HFFc6 (cell line): ENCODE data around the gene NKD2. TPM values are rescaled to one million over a fixed set of nuclear protein-coding genes. Genes with fewer than 3 reads are reported as not detected.

Experiments used
- DNase-seq: peaks from one replicate; pipeline ENCODE4 v3.0.0-alpha.2; 2018
- H3K27ac Mint-ChIP-seq: 2 replicates; pipeline ENCODE4 v1.8.0; 2020; ENCODE audit warnings: mild to moderate bottlenecking, mixed read lengths
- H3K27me3 Mint-ChIP-seq: 2 replicates; pipeline ENCODE4 v1.8.0; 2021; ENCODE audit warnings: mild to moderate bottlenecking, moderate library complexity, mixed read lengths; ENCODE audit not compliant: insufficient read depth
- H3K36me3 Mint-ChIP-seq: 2 replicates; pipeline ENCODE4 v1.8.0; 2021; ENCODE audit warnings: low read depth, mixed read lengths
- H3K4me1 Mint-ChIP-seq: 2 replicates; pipeline ENCODE4 v1.8.0; 2020; ENCODE audit warnings: low read depth, mixed read lengths
- H3K4me3 Mint-ChIP-seq: 2 replicates; pipeline ENCODE4 v1.8.0; 2020; ENCODE audit warnings: mild to moderate bottlenecking, moderate library complexity, mixed read lengths
- H3K9me3 Mint-ChIP-seq: 2 replicates; pipeline ENCODE4 v1.8.0; 2020; ENCODE audit warnings: mild to moderate bottlenecking, mixed read lengths
- total RNA-seq, 6 experiments: library from RNA; stranded (reverse); fragmentation: NEBNext Ultra II Directional; extraction: Animal tissue kit (Norgen Biotek cat#: 25700); gene quantifications; 2 replicates in 1 of 6; 3 replicates in 5 of 6; pipeline ENCODE4 v1.2.3, GENCODE V29; 2021
- TF ChIP-seq, protein P1 (sequence below): fragments of 200-600 bp; sonication (generic); IDR thresholded peaks from 2 replicates; pipeline ENCODE4 v1.5.0; 2021; ENCODE audit warnings: antibody characterized with exemption, mild to moderate bottlenecking

NKD2 gene
- total RNA-seq, 6 experiments from 2014 or later: not detected

DNA sequence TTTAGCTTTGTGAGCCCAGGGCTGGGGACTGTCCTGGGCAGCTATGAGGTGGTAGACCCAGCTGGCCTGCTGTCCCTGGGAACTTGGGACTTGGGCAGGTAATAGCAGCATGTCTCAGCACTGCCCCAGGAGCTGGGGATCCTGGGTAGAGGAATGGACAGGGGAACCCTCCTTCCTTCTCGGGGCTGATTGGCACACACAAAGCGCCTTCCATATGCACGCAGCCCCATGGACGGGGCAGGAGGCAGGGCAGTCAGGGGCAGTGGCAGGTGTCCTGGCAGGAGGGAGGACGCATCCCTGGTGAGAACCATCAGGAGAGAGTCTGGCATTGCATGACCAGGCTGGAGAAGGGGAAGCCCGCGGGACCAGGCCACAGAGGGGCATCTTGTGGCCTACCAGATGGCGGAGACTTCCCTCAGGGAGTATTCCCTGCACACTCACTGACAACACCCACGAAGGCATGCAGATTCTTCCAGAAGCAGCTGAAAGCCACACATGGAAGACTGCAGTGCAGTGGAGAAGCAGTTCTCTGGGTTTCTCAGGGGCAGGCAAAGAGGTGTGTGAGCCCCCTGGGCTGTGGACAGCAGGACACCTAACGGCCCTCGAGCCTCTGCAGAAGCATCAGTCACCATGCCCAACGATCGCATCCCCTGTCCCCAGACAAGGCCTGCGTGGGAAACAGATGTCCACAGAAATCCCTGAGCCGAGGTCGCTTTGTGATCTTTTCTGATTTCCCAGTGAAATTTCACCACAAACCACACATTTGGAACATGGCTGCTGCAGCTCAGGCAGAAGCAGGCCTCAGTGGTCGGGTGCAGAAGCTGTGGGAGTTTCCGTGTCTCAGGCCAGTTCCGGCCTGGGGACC is 7.0 kb upstream of the NKD2 start:
- H3K9me3 Mint-ChIP-seq: no peaks in the 10 kb centered on the region
- no peak overlapping the region for H3K27ac Mint-ChIP-seq
- DNase-seq: no peak
- TF ChIP-seq, protein P1, sequence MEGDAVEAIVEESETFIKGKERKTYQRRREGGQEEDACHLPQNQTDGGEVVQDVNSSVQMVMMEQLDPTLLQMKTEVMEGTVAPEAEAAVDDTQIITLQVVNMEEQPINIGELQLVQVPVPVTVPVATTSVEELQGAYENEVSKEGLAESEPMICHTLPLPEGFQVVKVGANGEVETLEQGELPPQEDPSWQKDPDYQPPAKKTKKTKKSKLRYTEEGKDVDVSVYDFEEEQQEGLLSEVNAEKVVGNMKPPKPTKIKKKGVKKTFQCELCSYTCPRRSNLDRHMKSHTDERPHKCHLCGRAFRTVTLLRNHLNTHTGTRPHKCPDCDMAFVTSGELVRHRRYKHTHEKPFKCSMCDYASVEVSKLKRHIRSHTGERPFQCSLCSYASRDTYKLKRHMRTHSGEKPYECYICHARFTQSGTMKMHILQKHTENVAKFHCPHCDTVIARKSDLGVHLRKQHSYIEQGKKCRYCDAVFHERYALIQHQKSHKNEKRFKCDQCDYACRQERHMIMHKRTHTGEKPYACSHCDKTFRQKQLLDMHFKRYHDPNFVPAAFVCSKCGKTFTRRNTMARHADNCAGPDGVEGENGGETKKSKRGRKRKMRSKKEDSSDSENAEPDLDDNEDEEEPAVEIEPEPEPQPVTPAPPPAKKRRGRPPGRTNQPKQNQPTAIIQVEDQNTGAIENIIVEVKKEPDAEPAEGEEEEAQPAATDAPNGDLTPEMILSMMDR: no peak
- no peak overlapping the region for H3K4me3 Mint-ChIP-seq
- no peaks in the 10 kb centered on the region for H3K36me3 Mint-ChIP-seq
- peaks cover 7% of the 10 kb centered on the region; the same call in 1 of the 2 replicates for H3K4me1 Mint-ChIP-seq
- H3K27me3 Mint-ChIP-seq: peaks cover 52% of the 10 kb centered on the region

DNA sequence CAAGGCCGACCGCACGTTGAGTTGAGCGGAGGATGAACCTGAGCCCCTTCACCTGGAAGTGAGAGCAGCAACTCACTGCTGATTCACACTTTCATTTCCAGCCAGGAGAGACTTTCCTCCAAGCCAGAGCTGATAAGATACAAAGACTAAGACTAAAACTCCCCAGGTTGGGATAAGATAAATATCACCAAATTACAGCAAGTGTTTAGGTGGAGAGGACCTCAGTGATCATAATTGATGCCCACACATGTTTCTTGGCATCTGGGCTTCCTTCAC is 6.4 kb upstream of the NKD2 start:
- peaks cover 51% of the 10 kb centered on the region for H3K27me3 Mint-ChIP-seq
- H3K36me3 Mint-ChIP-seq: no peaks in the 10 kb centered on the region
- H3K4me3 Mint-ChIP-seq: no peak overlapping the region
- peaks cover 2% of the 10 kb centered on the region; the same call in 1 of the 2 replicates for H3K4me1 Mint-ChIP-seq
- H3K27ac Mint-ChIP-seq: no peak overlapping the region
- DNase-seq: no peak
- TF ChIP-seq, protein P1: no peak
- no peaks in the 10 kb centered on the region for H3K9me3 Mint-ChIP-seq

DNA sequence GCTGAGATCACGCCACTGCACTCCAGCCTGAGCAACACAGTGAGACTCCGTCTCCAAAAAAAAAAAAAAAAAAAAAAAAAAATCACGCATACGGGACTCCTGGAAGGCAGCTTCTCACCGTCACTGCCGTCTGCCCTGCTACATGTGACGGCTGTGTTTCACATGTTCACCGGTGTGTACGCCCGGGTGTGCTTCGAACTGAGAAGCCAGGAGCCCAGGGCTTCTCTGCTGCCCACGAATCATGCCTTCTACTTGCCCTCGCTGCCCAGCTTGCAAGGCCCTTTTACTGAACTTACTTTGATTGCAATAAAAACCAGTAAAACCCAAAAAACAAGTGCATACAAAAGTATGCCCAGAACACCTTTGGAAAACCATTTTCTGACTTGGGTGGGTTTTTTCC is 5.8 kb upstream of the NKD2 start:
- no peaks in the 10 kb centered on the region for H3K4me1 Mint-ChIP-seq
- H3K9me3 Mint-ChIP-seq: no peaks in the 10 kb centered on the region
- DNase-seq: no peak
- no peak overlapping the region for H3K4me3 Mint-ChIP-seq
- TF ChIP-seq, protein P1: no peak
- H3K36me3 Mint-ChIP-seq: no peaks in the 10 kb centered on the region
- H3K27me3 Mint-ChIP-seq: peaks cover 54% of the 10 kb centered on the region
- no peak overlapping the region for H3K27ac Mint-ChIP-seq

DNA sequence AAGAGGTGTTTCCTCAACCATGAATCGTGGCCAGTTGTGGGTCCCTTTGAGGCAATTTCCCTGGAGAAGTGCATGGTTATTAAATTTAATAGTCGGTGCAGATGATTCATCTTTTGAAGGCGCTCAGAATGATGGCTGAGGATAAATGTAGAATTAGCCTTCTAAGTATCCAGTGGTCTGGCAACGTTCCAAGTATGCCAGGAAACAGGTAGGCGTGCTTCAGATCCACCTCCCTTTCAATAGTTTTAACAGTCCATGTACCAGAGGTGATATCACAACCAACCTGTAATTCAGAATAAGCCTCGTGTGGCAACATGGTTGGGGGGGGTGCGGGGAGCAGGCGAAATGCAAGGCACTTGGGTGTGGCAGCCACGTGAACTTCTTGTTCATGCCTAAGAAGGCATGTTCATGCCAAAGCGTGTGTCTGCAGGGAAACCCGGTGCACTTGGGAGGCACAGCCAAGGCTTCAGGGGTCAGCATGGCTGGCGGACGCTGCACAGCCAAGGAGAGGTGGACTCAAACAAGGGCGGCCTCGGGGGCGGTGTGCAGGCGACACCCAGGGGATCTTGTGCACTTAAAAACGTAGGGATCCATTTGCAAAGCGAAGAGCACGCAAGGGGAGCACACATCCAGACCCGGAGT is 5.2 kb upstream of the NKD2 start:
- Mint-ChIP-seq H3K4me1 (no peaks in the 10 kb centered on the region), H3K27me3 (peaks cover 55% of the 10 kb centered on the region), H3K9me3 (no peaks in the 10 kb centered on the region), H3K27ac (no peak overlapping the region), H3K36me3 (no peaks in the 10 kb centered on the region), H3K4me3 (no peak overlapping the region)
- TF ChIP-seq, protein P1: no peak
- DNase-seq: no peak

DNA sequence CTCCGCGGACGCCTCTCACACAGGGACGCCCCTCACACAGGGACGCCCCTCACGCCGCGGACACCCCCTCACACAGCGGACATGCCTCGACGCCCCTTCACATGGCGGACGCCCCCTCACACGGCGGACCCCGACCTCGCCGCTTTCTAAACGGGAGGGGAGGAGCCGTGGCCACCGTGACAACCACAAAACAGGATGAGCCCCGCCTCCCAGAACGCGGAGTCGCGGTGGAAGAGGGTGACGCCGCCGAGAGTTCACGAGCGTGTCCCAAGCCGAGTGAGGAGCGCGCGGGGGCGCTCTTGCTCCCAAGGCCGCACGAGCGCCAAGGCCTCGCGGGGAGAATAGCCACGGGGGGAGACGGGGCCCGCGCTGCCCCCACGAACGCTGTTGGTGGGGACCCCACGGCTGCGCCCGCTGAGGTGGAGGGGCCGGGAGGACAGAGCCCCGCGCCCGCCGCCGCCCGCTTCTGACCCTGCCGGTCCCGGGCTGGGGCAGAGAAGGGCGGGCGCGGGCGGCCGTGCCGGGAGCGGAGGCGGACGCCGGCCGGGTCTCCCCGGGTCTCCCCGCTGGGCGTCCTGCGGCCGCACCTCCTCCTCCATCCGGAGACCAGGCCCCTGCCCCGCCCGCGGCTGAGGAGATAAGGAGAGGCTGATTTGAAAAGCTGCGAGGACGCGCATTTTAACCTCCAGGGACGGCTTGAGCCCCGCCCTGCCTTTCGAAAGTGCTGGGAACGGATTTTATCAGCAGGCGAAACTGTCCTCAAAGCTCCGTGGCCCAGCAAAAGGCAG is 3.9 kb upstream of the NKD2 start:
- Mint-ChIP-seq H3K27ac (no peak overlapping the region), H3K9me3 (no peaks in the 10 kb centered on the region), H3K4me3 (no peak overlapping the region), H3K36me3 (no peaks in the 10 kb centered on the region), H3K27me3 (peaks cover 47% of the 10 kb centered on the region), H3K4me1 (no peaks in the 10 kb centered on the region)
- DNase-seq: no peak
- TF ChIP-seq, protein P1: peak; percentile 41
